ENCODE data around the gene EIF2S3.

Gene EIF2S3

DNA sequence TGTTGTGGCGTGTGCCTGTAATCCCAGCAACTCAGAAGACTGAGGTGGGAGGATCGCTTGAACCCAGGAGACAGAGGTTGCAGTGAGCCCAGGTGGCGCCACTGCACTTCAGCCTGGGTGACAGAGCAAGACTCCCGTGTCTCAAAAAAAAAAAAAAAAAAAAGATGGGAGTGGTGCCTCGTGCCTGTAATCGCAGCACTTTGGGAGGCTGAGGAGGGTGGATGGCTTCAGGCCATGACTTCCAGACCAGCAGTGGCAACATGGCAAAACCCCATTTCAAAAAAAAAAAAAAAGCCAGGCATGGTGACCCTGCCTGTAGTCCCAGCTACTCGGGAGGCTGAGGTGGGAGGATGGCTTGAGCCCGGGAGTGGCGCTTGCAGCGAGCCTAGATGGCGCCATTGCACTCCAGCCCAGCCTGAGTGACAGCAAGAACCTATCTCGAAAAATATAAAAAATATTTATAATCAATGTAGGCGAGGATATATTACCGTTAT lies 27.0 kb downstream of the EIF2S3 start:
- TF ChIP-seq, protein P1, sequence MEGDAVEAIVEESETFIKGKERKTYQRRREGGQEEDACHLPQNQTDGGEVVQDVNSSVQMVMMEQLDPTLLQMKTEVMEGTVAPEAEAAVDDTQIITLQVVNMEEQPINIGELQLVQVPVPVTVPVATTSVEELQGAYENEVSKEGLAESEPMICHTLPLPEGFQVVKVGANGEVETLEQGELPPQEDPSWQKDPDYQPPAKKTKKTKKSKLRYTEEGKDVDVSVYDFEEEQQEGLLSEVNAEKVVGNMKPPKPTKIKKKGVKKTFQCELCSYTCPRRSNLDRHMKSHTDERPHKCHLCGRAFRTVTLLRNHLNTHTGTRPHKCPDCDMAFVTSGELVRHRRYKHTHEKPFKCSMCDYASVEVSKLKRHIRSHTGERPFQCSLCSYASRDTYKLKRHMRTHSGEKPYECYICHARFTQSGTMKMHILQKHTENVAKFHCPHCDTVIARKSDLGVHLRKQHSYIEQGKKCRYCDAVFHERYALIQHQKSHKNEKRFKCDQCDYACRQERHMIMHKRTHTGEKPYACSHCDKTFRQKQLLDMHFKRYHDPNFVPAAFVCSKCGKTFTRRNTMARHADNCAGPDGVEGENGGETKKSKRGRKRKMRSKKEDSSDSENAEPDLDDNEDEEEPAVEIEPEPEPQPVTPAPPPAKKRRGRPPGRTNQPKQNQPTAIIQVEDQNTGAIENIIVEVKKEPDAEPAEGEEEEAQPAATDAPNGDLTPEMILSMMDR (IDR thresholded peaks at IDR 0.05; ENCODE audit: low read depth, low read length, missing control alignments): peak; percentile 77

GRCh38 chrX:24082447-24082846 lies 27.7 kb downstream of the EIF2S3 start:
- no peak overlapping the region for H3K27ac ChIP-seq
- H3K27me3 ChIP-seq (replicated peaks): no peaks in the 10 kb centered on the region
- no peak for DNase-seq
- no peak overlapping the region for H3K4me3 ChIP-seq (ENCODE audit: low read depth, low read length)
- peaks cover 2% of the 10 kb centered on the region for H3K36me3 ChIP-seq (replicated peaks)
- in situ Hi-C loops (cut with HindIII; ENCODE audit: low pct_ligation_motif_present, low sequenced_read_pairs): no loop called here
- TF ChIP-seq, protein P1 (IDR thresholded peaks at IDR 0.05; ENCODE audit: low read depth, low read length, missing control alignments): no peak

More for the DNA sequence above, 27.0 kb downstream of the EIF2S3 start:
- in situ Hi-C loops (cut with HindIII; ENCODE audit: low pct_ligation_motif_present, low sequenced_read_pairs): no loop called here
- H3K27me3 ChIP-seq (replicated peaks): no peaks in the 10 kb centered on the region
- H3K27ac ChIP-seq: no peak overlapping the region
- peak overlapping the region; percentile 7 for H3K4me3 ChIP-seq (ENCODE audit: low read depth, low read length)
- peak; percentile 65 for DNase-seq
- H3K36me3 ChIP-seq (replicated peaks): peaks cover 7% of the 10 kb centered on the region

- Histone ChIP-seq H3K27ac (no peak overlapping the region), H3K4me3 (ENCODE audit: low read depth, low read length) (no peak overlapping the region), H3K27me3 (replicated peaks) (no peaks in the 10 kb centered on the region), H3K36me3 (replicated peaks) (no peaks in the 10 kb centered on the region)
- TF ChIP-seq, protein P1 (IDR thresholded peaks at IDR 0.05; ENCODE audit: low read depth, low read length, missing control alignments): no peak
- in situ Hi-C loops (cut with HindIII; ENCODE audit: low pct_ligation_motif_present, low sequenced_read_pairs): no loop called here
- DNase-seq: no peak
Measured at GRCh38 chrX:24085101-24085500, 30.3 kb downstream of the EIF2S3 start.

GRCh38 chrX:24090300-24091200 lies 35.8 kb downstream of the EIF2S3 start:
- Histone ChIP-seq H3K4me3 (ENCODE audit: low read depth, low read length) (no peak overlapping the region), H3K27me3 (replicated peaks) (no peaks in the 10 kb centered on the region), H3K27ac (no peak overlapping the region), H3K36me3 (replicated peaks) (no peaks in the 10 kb centered on the region)
- TF ChIP-seq, protein P1 (IDR thresholded peaks at IDR 0.05; ENCODE audit: low read depth, low read length, missing control alignments): no peak
- in situ Hi-C loops (cut with HindIII; ENCODE audit: low pct_ligation_motif_present, low sequenced_read_pairs): no loop called here
- no peak for DNase-seq

DNA sequence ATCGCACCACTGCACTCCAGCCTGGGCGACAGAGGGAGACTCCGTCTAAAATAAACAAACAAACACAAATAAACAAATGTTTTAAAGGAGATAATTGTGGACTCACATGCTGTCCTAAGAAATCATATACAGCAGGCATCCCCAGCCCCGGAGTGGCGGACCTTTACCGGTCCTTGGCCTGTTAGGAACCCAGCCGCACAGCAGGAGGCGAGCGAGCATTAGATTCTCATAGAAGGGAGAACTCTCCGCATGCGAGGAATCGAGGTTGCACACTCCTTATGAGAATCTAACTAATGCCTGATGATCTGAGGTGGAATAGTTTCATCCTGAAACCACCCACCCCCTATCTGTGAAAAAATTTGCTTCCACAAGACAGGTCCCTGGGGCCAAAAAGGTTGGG lies 39.0 kb downstream of the EIF2S3 start:
- H3K36me3 ChIP-seq (replicated peaks): no peaks in the 10 kb centered on the region
- no peak overlapping the region for H3K4me3 ChIP-seq (ENCODE audit: low read depth, low read length)
- in situ Hi-C loops (cut with HindIII; ENCODE audit: low pct_ligation_motif_present, low sequenced_read_pairs): no loop called here
- H3K27ac ChIP-seq: no peak overlapping the region
- TF ChIP-seq, protein P1 (IDR thresholded peaks at IDR 0.05; ENCODE audit: low read depth, low read length, missing control alignments): no peak
- no peak for DNase-seq
- no peaks in the 10 kb centered on the region for H3K27me3 ChIP-seq (replicated peaks)

Measured in brain microvascular endothelial cell (primary cell).